Mucosa of stomach (tissue), 1 donor: ENCODE measurements around the gene LRMDA.

Experiments used
- H3K27me3 ChIP-seq: one replicate; pipeline ENCODE4 v1.7.0; 2013; ENCODE audit warnings: mild to moderate bottlenecking, low read length; ENCODE audit not compliant: control insufficient read depth, insufficient read depth
- H3K36me3 ChIP-seq: one replicate; pipeline ENCODE4 v1.7.0; 2013; ENCODE audit warnings: low read length; ENCODE audit not compliant: control insufficient read depth, insufficient read depth
- H3K4me1 ChIP-seq: one replicate; pipeline ENCODE4 v1.7.0; 2013; ENCODE audit warnings: mild to moderate bottlenecking, low read length; ENCODE audit not compliant: control insufficient read depth, insufficient read depth
- H3K4me3 ChIP-seq: one replicate; pipeline ENCODE4 v1.7.0; 2013; ENCODE audit warnings: low read length
- H3K9ac ChIP-seq: one replicate; pipeline ENCODE4 v1.7.0; 2013; ENCODE audit warnings: mild to moderate bottlenecking, low read length, moderate library complexity
- H3K9me3 ChIP-seq: one replicate; pipeline ENCODE4 v1.7.0; 2013; ENCODE audit warnings: mild to moderate bottlenecking, low read length, moderate library complexity; ENCODE audit not compliant: control insufficient read depth
- donor health status: Pancreatic carcinoma.

Gene LRMDA

GRCh38 chr10:75461672-75462649 lies 30.5 kb downstream of the LRMDA start:
- H3K4me1 ChIP-seq, result no peaks in the 10 kb centered on the region
- H3K9ac ChIP-seq, result no peak overlapping the region
- no peak overlapping the region for H3K4me3 ChIP-seq
- no peaks in the 10 kb centered on the region for H3K27me3 ChIP-seq
- no peaks in the 10 kb centered on the region for H3K9me3 ChIP-seq
- H3K36me3 ChIP-seq, result no peaks in the 10 kb centered on the region

- no peaks in the 10 kb centered on the region for H3K9me3 ChIP-seq
- no peak overlapping the region for H3K9ac ChIP-seq
- H3K4me3 ChIP-seq, result no peak overlapping the region
- H3K27me3 ChIP-seq, result no peaks in the 10 kb centered on the region
- no peaks in the 10 kb centered on the region for H3K4me1 ChIP-seq
- H3K36me3 ChIP-seq, result no peaks in the 10 kb centered on the region
These were observed 31.4 kb downstream of the LRMDA start for GRCh38 chr10:75462865-75463264.

GRCh38 chr10:75464478-75465449 lies 33.3 kb downstream of the LRMDA start:
- no peaks in the 10 kb centered on the region for H3K4me1 ChIP-seq
- H3K4me3 ChIP-seq, result no peak overlapping the region
- no peaks in the 10 kb centered on the region for H3K27me3 ChIP-seq
- no peak overlapping the region for H3K9ac ChIP-seq
- no peaks in the 10 kb centered on the region for H3K36me3 ChIP-seq
- H3K9me3 ChIP-seq, result no peaks in the 10 kb centered on the region

GRCh38 chr10:75465450-75465827 lies 34.0 kb downstream of the LRMDA start:
- no peaks in the 10 kb centered on the region for H3K36me3 ChIP-seq
- no peak overlapping the region for H3K9ac ChIP-seq
- no peaks in the 10 kb centered on the region for H3K27me3 ChIP-seq
- no peaks in the 10 kb centered on the region for H3K9me3 ChIP-seq
- H3K4me1 ChIP-seq, result no peaks in the 10 kb centered on the region
- no peak overlapping the region for H3K4me3 ChIP-seq

DNA sequence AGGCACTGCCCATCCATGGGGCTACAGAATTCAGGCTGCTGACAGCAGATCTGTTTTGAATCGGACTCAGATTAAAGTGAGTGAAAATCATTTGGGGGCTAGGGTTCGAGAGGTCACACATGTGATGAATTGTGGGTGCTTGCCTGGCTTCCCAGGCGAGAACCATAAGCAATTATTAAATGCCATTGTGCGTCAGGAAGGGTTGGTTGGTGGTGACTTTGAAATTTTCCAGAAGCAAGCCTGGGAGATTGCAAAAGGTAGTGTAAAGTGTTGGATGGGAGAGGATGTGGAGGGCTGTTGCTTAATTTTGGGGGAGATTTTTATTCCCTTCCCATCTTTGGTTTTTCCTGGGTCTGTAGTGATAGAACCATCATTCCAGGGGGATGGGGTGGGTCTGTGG lies 34.6 kb downstream of the LRMDA start:
- Histone ChIP-seq H3K4me1 (no peaks in the 10 kb centered on the region), H3K36me3 (no peaks in the 10 kb centered on the region), H3K4me3 (no peak overlapping the region), H3K9ac (no peak overlapping the region), H3K27me3 (no peaks in the 10 kb centered on the region), H3K9me3 (no peaks in the 10 kb centered on the region)

DNA sequence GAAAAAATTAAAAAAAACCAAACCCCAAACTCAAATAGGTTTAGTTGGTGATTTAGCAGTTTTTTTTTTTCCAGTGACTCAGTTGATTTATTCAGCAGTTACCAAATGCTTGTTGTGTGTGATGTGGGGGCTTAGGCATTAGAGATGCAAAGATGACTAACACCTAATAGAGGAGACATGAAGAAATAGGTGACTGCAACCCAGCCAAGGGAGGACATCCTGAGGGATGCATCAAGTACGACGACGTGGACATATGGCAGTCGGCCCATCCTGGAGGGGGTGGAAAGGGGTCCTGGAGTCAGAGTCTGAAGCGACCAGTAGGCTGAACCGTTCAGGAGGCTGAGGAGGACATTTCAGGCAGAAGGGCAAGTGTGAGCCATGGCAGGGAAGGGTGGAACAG lies 35.5 kb downstream of the LRMDA start:
- no peaks in the 10 kb centered on the region for H3K27me3 ChIP-seq
- H3K9ac ChIP-seq, result no peak overlapping the region
- H3K4me3 ChIP-seq, result no peak overlapping the region
- H3K4me1 ChIP-seq, result no peaks in the 10 kb centered on the region
- no peaks in the 10 kb centered on the region for H3K9me3 ChIP-seq
- H3K36me3 ChIP-seq, result no peaks in the 10 kb centered on the region

GRCh38 chr10:75468612-75469005 lies 37.2 kb downstream of the LRMDA start:
- no peak overlapping the region for H3K9ac ChIP-seq
- H3K36me3 ChIP-seq, result no peaks in the 10 kb centered on the region
- H3K27me3 ChIP-seq, result no peaks in the 10 kb centered on the region
- no peaks in the 10 kb centered on the region for H3K9me3 ChIP-seq
- H3K4me1 ChIP-seq, result no peaks in the 10 kb centered on the region
- H3K4me3 ChIP-seq, result no peak overlapping the region

- Histone ChIP-seq H3K4me1 (no peaks in the 10 kb centered on the region), H3K36me3 (no peaks in the 10 kb centered on the region), H3K27me3 (no peaks in the 10 kb centered on the region), H3K9me3 (no peaks in the 10 kb centered on the region), H3K4me3 (no peak overlapping the region), H3K9ac (no peak overlapping the region)
These were observed 37.7 kb downstream of the LRMDA start for GRCh38 chr10:75469006-75469616.

DNA sequence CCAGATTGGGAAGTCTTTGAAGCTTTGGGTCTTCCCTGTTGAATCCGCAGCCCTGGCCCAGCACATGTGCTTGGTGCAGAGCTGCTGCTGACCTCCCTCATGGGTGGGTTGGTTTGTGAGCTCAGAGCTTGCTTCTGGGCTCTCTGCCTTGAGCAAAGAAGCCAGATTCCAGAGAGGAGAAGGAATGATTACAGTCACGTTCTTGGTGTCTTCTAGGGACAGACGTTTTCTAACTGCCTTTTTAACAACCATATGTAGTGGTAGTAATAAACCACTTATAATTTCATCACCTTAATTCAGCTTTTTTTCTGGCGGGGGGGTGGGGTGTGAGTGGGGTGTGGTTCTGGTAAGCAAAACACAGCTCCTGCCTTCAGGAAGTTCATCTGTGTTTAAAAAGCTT lies 39.5 kb downstream of the LRMDA start:
- no peaks in the 10 kb centered on the region for H3K36me3 ChIP-seq
- no peaks in the 10 kb centered on the region for H3K4me1 ChIP-seq
- no peak overlapping the region for H3K4me3 ChIP-seq
- H3K27me3 ChIP-seq, result no peaks in the 10 kb centered on the region
- H3K9me3 ChIP-seq, result no peaks in the 10 kb centered on the region
- H3K9ac ChIP-seq, result no peak overlapping the region

GRCh38 chr10:75472685-75473084 lies 41.3 kb downstream of the LRMDA start:
- H3K9me3 ChIP-seq, result no peaks in the 10 kb centered on the region
- H3K4me3 ChIP-seq, result no peak overlapping the region
- H3K9ac ChIP-seq, result no peak overlapping the region
- no peaks in the 10 kb centered on the region for H3K27me3 ChIP-seq
- H3K4me1 ChIP-seq, result no peaks in the 10 kb centered on the region
- no peaks in the 10 kb centered on the region for H3K36me3 ChIP-seq

DNA sequence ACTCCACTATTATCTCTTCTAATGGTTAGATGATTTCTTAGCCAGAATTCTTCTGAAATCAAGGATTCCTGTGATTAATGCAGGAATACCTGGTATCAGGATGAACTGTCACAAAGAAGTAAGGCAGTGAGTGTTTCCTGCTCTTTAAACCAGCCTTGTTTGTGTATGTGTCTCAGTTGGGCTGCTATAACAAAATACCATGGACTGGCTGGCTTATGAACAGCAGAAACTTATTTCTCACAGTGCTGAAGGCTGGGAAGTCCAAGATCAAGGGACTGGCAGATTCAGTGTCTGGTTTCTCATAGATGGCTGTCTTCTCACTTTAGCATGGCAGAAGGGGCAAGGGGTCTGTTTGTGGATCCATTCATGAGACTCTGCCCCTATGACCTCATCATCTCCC lies 42.7 kb downstream of the LRMDA start:
- no peaks in the 10 kb centered on the region for H3K9me3 ChIP-seq
- H3K36me3 ChIP-seq, result no peaks in the 10 kb centered on the region
- no peaks in the 10 kb centered on the region for H3K27me3 ChIP-seq
- no peaks in the 10 kb centered on the region for H3K4me1 ChIP-seq
- H3K4me3 ChIP-seq, result no peak overlapping the region
- no peak overlapping the region for H3K9ac ChIP-seq
